Activated B cell treated with CpG ODN at 0.5 μM for 24 hours (primary cell): ENCODE data around the gene ACCSL. TPM values are rescaled to one million over a fixed set of nuclear protein-coding genes. Genes with fewer than 3 reads are reported as not detected.

ENCODE experiments used
- ATAC-seq: fragments of 200-7000 bp; cut with Tn5 transposase; one replicate; pipeline ENCODE4 v1.10.0; 2021; ENCODE audit warnings: low read depth, mild to moderate bottlenecking, moderate library complexity
- CTCF ChIA-PET: fragments of 350-600 bp; sonication (Branson Sonifier 250); formaldehyde crosslinking; loops from one replicate; lab custom pipeline; 2021; ENCODE audit warnings: antibody characterized with exemption; lab: Charles Lee
- POLR2A ChIA-PET: fragments of 350-600 bp; sonication (Branson Sonifier 250); formaldehyde crosslinking; loops from one replicate; lab custom pipeline; 2021; ENCODE audit warnings: antibody characterized with exemption; lab: Charles Lee
- DNase-seq: peaks from one replicate; pipeline ENCODE4 v3.0.0; 2022
- H3K27ac Mint-ChIP-seq: one replicate; pipeline ENCODE4 v1.8.0; 2020; ENCODE audit warnings: mixed read lengths
- H3K27me3 Mint-ChIP-seq: one replicate; pipeline ENCODE4 v1.8.0; 2021; ENCODE audit warnings: mixed read lengths
- H3K36me3 Mint-ChIP-seq: one replicate; pipeline ENCODE4 v1.8.0; 2021; ENCODE audit warnings: low read depth, mixed read lengths
- H3K4me1 Mint-ChIP-seq: one replicate; pipeline ENCODE4 v1.8.0; 2021; ENCODE audit warnings: mixed read lengths
- H3K4me3 Mint-ChIP-seq: one replicate; pipeline ENCODE4 v1.8.0; 2020; ENCODE audit warnings: mild to moderate bottlenecking, mixed read lengths
- H3K9me3 Mint-ChIP-seq: one replicate; pipeline ENCODE4 v1.8.0; 2020; ENCODE audit warnings: mixed read lengths
- CTCF ChIP-seq: fragments of 200-600 bp; IDR thresholded peaks from one replicate; pipeline ENCODE4 v1.8.0; 2022; ENCODE audit warnings: antibody characterized with exemption, mild to moderate bottlenecking
- intact Hi-C: fragments of 100-400 bp; cut with micrococcal nuclease; formaldehyde crosslinking; loops from one replicate; pipeline ENCODE4 v1.15.1; 2024
- total RNA-seq: library from RNA; stranded (reverse); gene quantifications from 2 replicates; pipeline ENCODE4 v1.2.3, GENCODE V29; 2022

Gene ACCSL
- total RNA-seq, 1 donor from 2014 or later, result not detected

- TF ChIP-seq CTCF, result no peak
- no peak overlapping the region for H3K4me3 Mint-ChIP-seq
- H3K27ac Mint-ChIP-seq, result no peak overlapping the region
- ChIA-PET CTCF (interaction anchor here (1.7 kb wide), 1 partner anchor 15 kb away, joined by 5 read pairs; no protein-coding TSS in a partner anchor), POLR2A (interaction anchor here (0.8 kb wide), 1 partner anchor 14 kb away, joined by 5 read pairs; no protein-coding TSS in a partner anchor)
- H3K4me1 Mint-ChIP-seq, result no peaks in the 10 kb centered on the region
- H3K9me3 Mint-ChIP-seq, result no peaks in the 10 kb centered on the region
- H3K27me3 Mint-ChIP-seq, result no peaks in the 10 kb centered on the region
- peaks cover 30% of the 10 kb centered on the region for H3K36me3 Mint-ChIP-seq
- intact Hi-C loops, result no loop called here
- DNase-seq, result no peak
- ATAC-seq, result no peak
Measured at GRCh38 chr11:44078794-44079193, 31.0 kb downstream of the ACCSL start.

- H3K9me3 Mint-ChIP-seq, result no peaks in the 10 kb centered on the region
Measured at GRCh38 chr11:44079376-44079775, 31.6 kb downstream of the ACCSL start.

GRCh38 chr11:44080951-44081350, 33.2 kb downstream of the ACCSL start:
- ATAC-seq (no peak), DNase-seq (no peak)
- ChIA-PET CTCF (interaction anchor here (1.5 kb wide), 1 partner anchor 14 kb away, joined by 4 read pairs; the partner anchor contains the start of gene EXT2), POLR2A (no interaction called here)
- no peak for TF ChIP-seq CTCF
- no peak overlapping the region for H3K4me3 Mint-ChIP-seq
- no peaks in the 10 kb centered on the region for H3K4me1 Mint-ChIP-seq
- no peak overlapping the region for H3K27ac Mint-ChIP-seq
- H3K36me3 Mint-ChIP-seq, result peaks cover 24% of the 10 kb centered on the region
- peaks cover 5% of the 10 kb centered on the region for H3K9me3 Mint-ChIP-seq
- H3K27me3 Mint-ChIP-seq, result no peaks in the 10 kb centered on the region
- intact Hi-C loops, result no loop called here

More at GRCh38 chr11:44079376-44079775, 31.6 kb downstream of the ACCSL start:
- TF ChIP-seq CTCF, result no peak
- ATAC-seq, result no peak
- ChIA-PET CTCF (interaction anchor here (1.7 kb wide), 1 partner anchor 14 kb away, joined by 5 read pairs; no protein-coding TSS in a partner anchor), POLR2A (interaction anchor here (0.8 kb wide), 1 partner anchor 14 kb away, joined by 5 read pairs; no protein-coding TSS in a partner anchor)
- Mint-ChIP-seq H3K4me1 (no peaks in the 10 kb centered on the region), H3K4me3 (no peak overlapping the region), H3K27ac (no peak overlapping the region), H3K27me3 (no peaks in the 10 kb centered on the region), H3K36me3 (peaks cover 31% of the 10 kb centered on the region)
- intact Hi-C loops, result no loop called here
- no peak for DNase-seq

GRCh38 chr11:44082645-44083044, 34.9 kb downstream of the ACCSL start:
- TF ChIP-seq CTCF, result no peak
- DNase-seq (no peak), ATAC-seq (no peak)
- intact Hi-C loops, result no loop called here
- CTCF ChIA-PET, result no interaction called here
- H3K4me1 Mint-ChIP-seq, result no peaks in the 10 kb centered on the region
- H3K36me3 Mint-ChIP-seq, result peaks cover 17% of the 10 kb centered on the region
- H3K4me3 Mint-ChIP-seq, result no peak overlapping the region
- H3K27me3 Mint-ChIP-seq, result no peaks in the 10 kb centered on the region
- POLR2A ChIA-PET, result no interaction called here
- no peak overlapping the region for H3K27ac Mint-ChIP-seq
- peaks cover 5% of the 10 kb centered on the region for H3K9me3 Mint-ChIP-seq

GRCh38 chr11:44083433-44083832, 35.7 kb downstream of the ACCSL start:
- ChIA-PET POLR2A (no interaction called here), CTCF (interaction anchor here (1.7 kb wide), 1 partner anchor 10 kb away, joined by 8 read pairs; no protein-coding TSS in a partner anchor)
- TF ChIP-seq CTCF, result no peak
- no peak for ATAC-seq
- Mint-ChIP-seq H3K9me3 (peaks cover 5% of the 10 kb centered on the region), H3K27ac (no peak overlapping the region), H3K4me3 (no peak overlapping the region), H3K4me1 (no peaks in the 10 kb centered on the region), H3K36me3 (peaks cover 15% of the 10 kb centered on the region), H3K27me3 (no peaks in the 10 kb centered on the region)
- intact Hi-C loops, result no loop called here
- no peak for DNase-seq
